HG02759 (cell line): ENCODE results near the gene LRWD1.
"Not testable (repeated sequence)": the region's sequence is repeated elsewhere in the genome, so short reads cannot be mapped to it uniquely, and the experiment has no call there.

Source experiments
- ATAC-seq: cut with Tn5 transposase; IDR thresholded peaks from one replicate; pipeline ENCODE4 v1.9.1; 2021; ENCODE audit warnings: mild to moderate bottlenecking, moderate library complexity; ENCODE audit not compliant: unreplicated experiment

Gene LRWD1

DNA sequence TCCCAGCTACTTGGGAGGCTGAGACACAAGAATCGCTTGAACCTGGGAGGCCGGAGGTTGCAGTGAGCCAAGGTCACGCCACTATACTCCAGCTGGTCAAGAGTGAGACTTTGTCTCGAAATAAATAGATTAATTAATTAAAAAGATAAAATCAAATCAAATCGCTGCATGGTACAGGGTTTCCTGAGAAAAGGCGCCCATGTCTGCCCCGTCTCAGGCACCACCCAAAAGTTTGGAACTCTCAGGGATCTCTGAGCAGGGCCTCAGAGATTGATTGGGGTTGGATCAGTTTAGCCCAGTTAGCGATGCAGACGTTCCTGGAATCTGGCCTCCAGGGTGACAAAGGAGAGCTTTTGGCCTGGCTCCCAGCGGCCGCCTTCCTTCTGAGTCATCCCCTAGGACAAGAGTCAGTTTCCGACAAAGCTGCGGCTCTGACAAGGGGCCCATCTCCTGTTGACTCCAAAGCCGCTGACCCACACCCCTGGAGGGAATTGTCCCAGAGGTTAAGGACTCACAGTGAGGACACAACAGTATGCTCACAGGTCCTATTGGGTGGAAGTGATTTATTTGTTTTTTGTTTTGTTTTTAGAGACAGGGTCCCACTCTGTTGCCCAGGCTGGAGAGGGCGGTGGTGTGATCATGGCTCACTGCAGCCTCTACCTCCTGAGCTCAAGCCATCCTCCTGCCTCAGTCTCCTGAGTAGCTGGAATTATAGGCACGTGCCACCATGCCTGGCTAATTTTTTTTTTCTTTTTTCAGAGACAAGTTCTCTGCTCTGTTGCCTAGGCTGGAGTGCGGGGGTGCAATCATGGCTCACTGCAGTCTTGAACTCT, 24.6 kb upstream of the LRWD1 start:
- ATAC-seq = no peak

DNA sequence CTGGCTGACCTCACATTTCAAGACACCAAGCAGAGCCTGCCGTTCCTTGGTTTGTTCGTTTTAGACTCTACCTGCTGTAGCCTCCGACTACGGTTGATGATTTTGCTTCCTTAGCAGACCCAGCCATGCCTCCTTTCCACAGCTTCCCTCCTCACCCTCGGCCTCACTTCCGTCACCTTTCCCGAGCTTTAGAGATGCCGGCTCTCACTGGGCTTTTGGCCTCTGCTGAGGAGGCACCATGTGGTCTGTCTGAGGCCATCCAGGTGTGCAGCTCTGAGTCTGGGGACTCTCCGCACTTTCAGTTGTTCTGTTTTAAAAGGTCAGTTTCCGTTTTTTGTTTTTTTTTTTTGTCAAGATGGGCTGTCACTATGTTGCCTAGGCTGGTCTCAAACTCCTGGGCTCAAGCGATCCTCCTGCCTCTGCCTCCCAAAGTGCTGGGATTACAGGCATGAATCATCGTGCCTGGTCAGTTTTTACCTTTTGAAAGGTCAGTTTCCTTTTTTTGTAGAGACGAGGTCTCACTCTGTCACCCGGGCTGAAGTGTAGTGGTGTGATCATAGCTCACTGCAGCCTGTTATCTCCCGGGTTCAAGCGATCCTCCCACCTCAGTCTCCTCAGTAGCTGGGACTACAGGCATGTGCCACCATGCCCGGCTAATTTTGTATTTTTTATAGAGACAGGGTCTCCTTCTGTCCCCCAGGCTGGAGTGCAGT, 19.7 kb upstream of the LRWD1 start:
- peak; percentile 36 for ATAC-seq

DNA sequence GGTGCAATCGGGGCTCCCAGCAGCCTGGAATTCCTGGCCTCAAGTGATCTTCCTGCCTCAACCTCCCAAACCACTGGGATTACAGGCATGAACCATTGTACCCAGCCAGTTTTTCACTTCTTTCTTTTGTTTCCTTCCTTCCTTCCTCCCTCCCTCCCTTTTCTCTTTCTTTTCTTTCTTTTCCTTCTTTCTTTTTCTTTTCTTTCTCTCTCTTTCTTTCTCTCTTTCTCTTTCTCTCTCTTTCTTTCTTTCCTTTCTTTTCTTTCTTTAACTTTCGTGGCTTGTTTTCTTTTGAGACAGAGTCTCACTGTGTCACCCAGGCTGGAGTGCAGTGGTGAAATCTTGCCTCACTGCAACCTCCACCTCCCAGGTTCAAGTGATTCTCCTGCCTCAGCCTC, 19.1 kb upstream of the LRWD1 start:
- ATAC-seq = no peak

DNA sequence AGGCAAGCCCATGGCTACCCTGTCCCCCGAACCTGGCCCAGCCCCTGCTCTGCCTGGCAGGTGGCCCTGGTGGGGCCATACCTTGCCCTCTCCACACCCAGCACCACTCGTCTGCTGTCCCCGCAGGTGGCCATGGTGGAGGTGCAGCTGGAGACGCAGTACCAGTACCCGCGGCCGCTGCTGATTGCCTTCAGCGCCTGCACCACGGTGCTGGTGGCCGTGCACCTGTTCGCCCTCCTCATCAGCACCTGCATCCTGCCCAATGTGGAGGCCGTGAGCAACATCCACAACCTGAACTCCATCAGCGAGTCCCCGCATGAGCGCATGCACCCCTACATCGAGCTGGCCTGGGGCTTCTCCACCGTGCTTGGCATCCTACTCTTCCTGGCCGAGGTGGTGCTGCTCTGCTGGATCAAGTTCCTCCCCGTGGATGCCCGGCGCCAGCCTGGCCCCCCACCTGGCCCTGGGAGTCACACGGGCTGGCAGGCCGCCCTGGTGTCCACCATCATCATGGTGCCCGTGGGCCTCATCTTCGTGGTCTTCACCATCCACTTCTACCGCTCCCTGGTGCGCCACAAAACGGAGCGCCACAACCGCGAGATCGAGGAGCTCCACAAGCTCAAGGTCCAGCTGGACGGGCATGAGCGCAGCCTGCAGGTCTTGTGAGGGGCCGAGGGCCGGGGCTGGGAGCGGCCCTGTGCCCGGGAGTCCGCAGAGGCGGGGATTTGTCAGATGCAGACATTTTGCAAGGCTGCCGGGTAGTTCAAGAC, 18.2 kb upstream of the LRWD1 start:
- no peak for ATAC-seq

DNA sequence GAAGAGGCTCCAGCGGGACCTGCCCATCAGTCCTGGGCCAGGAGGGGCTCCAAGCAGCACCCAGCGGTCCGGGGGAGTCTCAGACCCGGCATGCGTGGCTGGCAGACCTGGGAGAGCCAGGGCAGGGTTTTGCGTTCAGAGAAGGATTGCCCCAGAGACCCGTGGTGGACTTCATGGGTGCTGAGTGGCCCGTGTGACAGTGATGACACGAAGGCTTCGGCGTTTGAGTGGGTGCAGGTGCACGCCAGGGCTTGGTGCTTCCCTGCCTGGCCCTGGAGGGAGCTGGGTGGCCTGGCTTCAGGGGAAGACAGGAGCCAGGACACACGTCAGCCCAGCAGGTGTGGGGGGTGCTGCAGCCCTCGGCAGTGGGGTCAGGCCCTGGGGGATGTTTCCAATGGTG, 17.5 kb upstream of the LRWD1 start:
- no peak for ATAC-seq

DNA sequence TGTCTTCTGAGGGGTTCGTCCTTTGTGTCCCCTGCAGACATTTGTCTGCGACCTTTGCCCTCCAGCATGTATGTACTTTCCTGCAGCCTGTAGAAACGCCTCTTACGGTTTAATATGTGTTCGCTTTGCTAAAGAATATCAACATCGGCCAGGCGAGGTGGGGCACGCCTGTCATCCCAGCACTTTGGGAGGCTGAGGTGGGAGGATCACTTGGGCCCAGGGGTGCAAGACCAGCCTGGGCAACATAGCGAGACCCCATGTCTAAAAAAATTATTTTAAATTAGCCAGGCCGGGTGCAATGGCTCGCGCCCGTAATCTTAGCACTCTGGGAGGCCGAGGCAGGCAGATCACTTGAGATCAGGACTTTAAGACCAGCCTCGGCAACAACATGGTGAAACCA, 15.6 kb upstream of the LRWD1 start:
- no peak for ATAC-seq

DNA sequence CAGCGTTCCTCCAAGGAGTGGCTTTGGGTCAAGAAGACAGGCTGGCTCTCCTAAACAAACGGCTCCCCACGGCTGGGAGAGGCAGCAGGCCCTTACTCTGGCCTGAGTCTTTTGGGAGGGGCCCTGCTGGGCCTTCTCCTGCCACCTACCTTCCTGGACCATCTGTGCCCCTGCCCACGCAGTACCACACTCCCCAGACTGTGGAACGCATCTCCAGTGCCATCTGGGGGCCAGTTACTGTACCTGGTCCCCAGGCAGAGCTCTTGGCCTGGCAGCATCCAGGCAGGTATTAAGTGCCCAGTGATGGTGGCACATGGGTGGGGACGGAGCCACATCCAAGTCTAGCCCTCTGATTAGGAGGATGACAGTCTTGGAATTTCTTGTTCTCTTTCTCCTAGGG, 14.5 kb upstream of the LRWD1 start:
- ATAC-seq = no peak

DNA sequence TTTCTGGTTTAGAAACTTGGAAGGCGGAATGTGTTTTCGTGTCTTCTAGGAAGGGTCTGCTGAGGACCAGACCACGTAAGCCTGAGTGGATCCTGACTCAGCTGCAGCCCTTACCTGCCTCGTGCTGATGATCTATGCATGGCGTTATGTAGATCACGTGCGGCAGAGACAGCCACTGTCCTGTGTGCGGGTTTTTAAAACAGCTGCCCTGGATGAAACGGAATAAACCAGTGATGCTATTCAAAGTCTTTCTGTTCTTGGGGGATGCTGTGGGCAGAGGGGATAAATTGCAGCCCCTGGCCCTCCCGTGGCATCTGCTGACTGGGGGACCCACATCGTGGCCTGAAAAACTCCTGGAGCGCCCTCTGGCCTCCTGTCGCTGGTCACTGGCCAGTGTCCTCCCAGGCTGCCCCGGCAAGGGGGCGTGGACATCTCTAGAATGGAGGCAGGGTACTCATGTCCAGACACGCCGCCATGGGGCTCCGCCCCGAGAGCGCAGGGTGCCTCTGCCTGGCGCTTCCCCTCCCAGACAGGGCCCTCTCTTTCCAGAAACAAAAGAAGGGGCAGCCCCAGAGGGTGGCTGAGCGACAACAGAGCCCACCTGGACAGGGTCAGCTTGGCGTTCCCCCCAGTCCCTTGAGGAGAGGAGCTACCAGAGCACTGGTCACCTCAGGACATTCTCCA, 13.3 kb upstream of the LRWD1 start:
- no peak for ATAC-seq

DNA sequence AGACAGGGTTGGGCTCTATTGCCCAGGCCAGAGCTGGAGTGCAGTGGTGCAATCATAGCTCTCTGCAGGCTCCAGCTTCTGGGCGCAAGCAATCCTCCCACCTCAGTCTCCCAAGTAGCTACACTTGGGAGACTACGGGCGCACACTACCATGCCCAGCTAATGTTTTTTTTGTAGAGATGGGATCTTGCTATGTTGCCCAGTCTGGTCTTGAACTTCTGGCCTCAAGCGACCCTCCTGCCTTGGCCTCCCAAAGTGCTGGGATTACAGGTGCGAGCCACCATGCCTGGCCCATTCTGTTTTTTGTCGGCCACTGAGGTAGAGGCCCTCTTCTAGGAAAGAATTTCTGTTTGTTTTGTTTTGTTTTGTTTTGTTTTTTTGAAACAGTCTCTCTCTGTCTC, 12.3 kb upstream of the LRWD1 start:
- no peak for ATAC-seq

DNA sequence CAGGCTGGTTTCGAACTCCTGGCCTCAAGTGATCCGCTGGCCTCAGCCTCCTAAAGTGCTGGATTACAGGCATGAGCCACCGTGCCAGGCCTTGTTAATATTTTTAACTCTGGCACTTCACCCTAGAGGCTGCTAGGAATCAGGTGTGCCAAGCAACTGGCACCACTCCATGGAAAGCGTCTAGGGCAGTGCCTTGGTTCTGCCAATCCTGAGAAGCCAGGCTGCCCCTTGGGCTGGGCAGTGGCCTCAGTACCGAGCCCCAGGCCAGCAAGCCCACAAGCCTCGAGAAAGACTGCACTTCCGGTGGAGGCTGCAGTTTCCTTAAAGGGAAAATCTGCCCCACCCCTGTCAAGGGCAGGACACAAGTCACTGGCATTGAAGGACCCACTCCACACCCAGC, 11.5 kb upstream of the LRWD1 start:
- no peak for ATAC-seq

DNA sequence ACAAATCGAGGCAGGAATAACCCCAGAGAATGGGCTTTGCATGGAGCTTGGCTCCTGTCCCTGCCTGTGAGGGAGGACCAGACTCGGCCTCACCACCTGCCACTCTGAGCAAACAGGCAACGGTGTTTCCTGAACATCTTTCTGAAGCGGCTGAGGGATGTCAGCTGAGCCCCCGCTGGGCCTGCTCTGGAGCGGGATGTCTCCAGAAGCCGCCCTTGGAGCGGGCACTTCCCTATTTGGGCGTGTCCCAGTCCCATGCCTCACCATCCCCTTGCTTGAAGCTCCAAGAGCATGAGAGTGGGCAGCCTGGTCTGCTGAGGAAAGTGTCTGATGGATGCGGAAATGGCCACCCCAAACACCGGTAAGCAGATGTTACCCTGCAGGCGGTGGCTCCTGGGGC, 10.3 kb upstream of the LRWD1 start:
- no peak for ATAC-seq

DNA sequence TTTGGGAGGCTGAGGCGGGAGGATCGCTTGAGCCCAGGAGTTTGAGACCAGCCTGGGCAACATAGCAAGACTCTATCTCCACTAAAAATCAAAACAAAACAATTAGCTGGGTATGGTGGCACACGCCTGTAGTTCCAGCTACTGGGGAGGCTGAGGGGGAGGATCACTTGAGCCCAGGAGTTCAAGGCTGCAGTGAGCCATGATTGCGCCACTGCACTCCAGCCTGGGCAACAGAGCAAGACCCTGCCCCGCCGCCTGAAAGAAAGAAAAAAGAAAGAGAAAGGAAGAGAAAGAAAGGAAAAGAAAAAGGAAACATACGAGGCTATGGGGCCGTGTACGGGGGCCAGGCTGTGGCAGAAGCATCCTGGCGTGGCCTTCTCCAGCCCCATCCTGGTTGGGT, 9.9 kb upstream of the LRWD1 start:
- ATAC-seq = not testable (repeated sequence)

DNA sequence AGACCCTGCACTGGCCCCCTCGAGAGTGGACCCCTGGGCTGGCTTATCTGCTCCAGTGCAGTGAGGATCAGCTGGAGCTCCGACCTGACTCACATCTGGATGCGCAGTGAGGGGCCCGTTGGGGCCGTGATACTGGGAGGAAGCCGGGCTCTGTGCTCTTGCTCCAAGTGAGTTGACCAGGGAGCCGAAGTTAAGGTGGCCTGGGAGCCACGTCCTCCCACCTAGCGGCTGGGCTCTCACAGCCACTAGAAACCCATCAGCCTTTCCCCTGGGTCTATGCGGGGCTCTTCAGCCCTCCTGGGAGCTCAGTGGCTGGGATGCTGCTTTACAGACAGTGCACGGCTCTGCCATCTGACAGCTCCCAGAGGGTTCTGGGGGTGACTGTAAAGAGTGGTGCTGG, 9.2 kb upstream of the LRWD1 start:
- ATAC-seq = no peak

DNA sequence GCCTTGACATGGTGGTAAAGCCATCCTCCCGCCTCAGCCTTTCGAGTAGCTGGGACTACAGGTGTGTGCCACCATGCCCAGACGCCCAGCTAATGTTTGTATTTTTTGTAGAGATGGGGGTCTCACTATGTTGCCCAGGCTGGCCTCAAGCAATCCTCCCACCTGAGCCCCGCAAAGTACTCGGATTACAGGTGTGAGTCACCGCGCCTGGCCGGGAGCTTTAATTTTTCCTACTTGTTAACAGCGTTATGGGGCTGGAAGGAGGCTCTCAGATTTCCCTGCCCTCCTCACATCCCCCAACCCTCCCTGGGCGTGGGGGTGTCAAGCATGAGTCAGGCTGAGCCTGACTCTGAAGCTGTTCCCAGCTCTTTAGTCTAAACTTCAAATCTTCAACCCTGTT, 8.5 kb upstream of the LRWD1 start:
- ATAC-seq = no peak

DNA sequence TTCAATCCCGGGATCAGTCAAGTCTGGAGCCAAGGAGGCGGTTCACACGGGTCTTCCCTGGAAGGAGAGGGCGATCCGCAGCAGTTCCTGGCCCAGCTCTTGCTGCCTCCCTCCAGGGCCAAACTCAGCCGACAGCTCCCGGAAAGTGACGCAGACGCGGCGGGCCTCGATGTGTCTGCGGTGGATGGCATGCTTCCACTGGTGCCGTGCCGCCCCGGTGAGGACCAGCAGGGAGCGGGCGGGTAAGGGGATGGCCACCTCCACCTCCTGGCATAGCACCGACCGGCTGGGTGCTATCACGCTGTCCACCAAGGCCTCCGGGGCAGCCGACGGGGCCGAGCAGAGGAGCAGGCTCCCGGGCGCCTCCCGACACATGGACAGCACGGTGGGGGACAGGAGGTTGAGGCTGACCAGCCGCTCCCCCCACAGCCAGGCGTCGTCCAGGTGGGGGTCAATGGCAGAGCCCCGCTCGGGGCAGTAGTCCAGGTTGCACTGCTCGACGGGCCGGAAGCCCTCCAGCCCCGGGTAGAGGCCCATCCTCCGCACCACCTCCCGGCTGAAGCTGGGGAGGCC, 7.3 kb upstream of the LRWD1 start:
- ATAC-seq = no peak

DNA sequence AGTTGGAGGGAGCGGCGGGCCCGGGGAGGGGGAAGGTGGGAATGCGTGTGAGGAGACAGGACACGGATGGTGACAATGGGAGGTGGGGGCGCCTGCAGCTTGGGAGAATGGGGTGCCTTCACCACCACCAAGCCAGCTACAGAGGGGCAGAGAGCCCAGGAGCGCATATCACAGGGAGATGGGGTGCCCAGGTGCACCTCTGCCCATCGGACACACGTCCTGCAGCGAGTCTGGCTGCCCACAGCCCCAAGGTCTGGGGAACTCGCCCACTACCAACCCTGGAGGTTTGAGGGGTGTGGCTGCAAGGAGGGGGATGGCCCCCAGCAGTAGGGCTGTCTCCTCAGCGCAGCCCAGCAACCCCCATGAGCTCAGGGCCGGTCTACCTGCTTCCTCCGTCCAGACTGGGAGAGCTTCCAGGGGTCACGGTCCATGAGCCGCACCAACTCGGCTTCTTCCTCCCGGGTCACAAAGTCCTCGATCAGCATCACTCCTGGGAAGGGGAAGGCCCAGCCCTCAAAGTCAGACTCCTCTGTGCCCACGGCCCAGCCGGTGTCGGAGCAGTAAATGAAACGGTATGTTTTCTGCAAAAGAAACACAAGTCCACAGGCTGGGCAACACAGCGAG, 5.5 kb upstream of the LRWD1 start:
- no peak for ATAC-seq

DNA sequence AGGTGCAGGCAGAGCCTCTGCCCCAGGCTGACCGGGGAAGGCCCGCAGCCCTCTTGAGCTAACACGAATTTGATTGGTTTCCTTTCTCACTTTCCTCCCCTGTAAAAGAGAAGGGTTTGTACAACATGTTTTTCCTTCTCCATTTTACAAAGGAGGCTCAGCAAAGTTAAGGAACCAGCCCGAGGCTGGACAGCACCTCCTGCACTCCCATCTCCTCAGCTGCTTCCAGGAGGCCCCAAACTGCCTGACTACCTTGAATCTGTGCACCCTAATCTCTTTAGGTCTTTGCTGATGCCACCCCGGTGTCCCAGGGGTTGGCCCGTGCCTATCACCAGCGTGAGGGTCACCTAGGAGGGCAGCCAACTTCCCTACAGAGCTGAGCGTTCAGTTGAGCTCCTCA, 4.3 kb upstream of the LRWD1 start:
- ATAC-seq = no peak

DNA sequence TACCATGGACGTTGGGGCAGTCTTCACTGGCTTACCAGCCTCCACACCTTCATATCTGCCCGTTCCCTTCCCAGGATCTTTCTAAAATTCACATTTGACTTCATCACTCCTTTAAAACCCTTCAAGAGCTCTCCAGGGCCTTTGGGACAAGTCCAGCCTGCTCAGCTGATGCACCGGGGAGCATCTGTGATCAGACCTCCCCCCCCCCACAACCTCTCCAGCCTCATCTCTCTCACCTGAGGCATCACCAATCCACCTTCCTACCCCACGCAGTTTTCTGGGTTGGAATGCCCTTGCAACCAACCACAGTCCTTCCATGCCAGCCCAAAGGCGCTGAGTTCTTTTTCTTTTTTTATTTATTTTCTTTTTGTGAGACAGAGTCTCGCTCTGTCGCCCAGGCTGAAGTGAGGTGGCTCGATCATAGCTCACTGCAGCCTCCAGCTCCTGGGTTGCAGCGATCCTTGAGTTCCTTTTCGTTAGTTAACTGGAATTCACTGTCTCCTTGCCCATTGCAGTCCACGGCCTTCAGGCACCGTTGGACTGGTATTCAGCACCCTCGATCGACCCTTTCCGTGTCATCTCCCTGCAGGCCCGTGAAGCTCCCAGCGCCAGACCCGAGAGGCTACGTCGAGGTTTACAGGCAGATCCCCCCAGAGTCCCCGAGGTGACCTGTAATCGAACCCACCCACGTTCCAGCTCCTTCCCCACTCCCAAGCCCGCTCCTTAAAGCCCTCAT, 775 bp upstream of the LRWD1 start:
- ATAC-seq = no peak

DNA sequence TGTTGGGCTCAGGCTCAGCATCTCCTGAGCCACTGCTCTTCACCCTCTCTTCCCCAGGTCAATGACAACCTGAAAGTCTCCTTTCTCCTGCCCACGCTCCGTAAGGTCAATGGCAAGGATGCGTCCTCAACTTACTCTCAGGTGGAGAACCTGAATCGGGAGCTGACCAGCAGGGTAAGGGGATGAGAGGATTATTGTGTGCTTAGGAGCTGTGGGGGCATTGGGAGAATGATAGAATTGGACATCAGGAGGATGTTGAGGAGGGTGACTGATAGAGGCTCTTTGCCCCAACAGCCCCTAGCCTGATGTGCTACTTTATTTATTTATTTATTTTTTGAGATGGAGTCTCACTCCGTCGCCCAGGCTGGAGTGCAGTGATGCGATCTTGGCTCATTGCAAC, 1.3 kb downstream of the LRWD1 start:
- ATAC-seq = no peak
